ENCODE data around the gene CCT2.

GRCh38 chr12:69550569-69551350 lies 34.5 kb upstream of the CCT2 start:
- TF ChIP-seq, protein P1, sequence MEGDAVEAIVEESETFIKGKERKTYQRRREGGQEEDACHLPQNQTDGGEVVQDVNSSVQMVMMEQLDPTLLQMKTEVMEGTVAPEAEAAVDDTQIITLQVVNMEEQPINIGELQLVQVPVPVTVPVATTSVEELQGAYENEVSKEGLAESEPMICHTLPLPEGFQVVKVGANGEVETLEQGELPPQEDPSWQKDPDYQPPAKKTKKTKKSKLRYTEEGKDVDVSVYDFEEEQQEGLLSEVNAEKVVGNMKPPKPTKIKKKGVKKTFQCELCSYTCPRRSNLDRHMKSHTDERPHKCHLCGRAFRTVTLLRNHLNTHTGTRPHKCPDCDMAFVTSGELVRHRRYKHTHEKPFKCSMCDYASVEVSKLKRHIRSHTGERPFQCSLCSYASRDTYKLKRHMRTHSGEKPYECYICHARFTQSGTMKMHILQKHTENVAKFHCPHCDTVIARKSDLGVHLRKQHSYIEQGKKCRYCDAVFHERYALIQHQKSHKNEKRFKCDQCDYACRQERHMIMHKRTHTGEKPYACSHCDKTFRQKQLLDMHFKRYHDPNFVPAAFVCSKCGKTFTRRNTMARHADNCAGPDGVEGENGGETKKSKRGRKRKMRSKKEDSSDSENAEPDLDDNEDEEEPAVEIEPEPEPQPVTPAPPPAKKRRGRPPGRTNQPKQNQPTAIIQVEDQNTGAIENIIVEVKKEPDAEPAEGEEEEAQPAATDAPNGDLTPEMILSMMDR (conservative IDR thresholded peaks at IDR 0.05; ENCODE audit: low read depth, low read length) = no peak
- no peak for TF ChIP-seq EZH2phosphoT487 (IDR thresholded peaks at IDR 0.05; ENCODE audit: borderline replicate concordance, low read length)
